Measurements from ENCODE around the gene MAPKAPK3.

The MAPKAPK3 gene

DNA sequence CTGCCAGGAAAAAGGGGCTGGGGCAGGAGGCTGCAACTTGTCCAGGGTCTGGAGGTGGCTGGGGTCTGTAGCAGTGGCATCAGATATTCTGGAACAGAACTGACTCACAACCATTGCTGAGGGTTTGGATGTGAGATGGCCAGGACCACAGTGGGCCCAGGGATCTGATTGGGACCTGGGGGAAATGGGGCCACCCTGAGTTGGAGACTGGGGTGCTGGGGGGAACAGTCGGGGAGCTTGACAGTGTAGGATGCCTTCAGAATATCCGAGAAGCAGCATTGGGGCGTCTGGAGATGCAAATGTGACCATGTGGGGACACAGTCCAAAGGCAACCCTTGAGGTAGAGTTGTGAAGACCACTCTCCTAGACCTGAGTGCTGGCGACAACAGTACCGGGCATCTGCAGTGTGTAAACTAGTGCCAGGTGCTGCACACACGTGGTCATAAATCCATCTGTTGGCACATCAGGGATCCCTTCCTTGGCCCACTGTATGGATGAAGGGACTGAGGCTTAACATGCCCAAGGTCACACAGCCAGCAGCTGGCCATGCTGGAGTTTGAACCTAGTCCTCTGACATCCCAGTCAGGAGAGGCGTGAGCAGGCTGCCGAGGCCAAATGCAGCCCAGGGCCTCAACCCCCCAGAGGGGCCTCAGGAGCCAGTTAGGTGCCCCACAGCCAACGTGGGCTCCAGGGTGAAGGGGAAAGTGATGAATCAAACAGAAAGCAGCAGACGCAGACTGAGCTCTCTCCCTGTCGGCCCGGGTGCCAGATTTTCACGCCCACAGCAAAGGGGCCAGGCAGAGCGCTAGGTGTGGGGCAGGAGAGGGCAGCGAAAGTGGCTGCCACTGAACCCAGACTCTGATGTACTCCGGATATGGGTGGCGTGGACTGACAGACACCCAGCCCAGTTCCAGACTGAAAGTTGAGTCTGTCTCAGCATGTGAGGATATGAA lies 28.9 kb upstream of the MAPKAPK3 start:
- DNase-seq: no peak

DNA sequence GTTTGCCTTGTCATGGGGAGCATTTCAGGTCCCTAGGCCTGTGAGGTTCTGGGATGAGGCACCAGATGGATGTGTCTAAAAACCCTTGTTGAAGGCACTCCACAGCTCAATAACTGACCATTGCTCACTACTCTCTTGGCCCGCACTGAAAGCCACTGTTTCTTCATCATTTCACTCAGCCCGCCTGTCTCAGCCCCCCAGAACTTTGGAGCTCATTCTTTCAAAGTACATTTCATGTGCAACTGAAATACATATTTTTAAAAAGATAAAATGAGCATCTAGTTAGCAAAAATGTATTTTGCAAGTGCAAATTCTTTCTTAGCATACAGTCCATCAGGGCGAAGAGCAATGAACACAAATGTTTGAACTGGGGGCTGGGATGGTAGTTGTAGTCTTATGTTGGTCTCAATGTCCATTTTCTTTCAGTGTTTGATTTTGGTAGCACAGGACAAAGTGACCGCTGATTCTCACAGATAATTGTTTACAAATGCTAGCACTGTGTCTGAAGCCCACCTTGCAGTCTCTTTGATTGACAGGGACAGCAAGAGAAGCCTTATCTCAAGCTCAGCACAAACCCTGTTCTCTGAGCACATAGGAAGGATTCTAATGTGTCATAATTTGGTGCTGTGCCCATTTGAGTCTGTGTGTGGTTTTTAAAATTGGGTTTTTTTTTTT lies 28.1 kb upstream of the MAPKAPK3 start:
- peak; percentile 24 for DNase-seq

DNA sequence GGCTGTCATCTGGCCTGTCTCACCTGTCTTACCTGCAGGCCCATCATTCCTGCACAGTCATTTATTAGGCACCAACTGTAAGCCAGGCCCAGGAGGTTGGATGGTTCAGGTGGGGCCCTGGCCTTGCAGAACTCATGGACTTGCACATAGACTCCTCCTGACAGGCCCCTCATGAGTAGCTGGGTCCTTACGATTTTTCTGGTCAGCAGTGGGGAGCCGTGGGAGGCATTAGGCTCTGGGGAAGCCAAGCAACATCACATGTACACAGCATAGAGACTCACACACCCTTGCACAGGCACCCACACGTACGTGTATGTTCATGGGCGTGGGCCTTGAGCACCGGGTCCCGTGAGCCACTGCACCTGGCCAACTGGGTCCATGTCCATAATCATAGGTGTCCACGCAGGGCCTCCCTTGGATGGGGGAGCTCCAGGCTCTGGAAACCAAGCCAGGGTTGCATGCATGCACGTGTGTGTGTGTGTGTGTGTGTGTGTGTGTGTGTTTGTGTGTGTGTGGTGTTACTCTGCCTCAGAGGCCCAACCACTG lies 25.7 kb upstream of the MAPKAPK3 start:
- no peak for DNase-seq

- no peak for DNase-seq
Measured at GRCh38 chr3:50592568-50592967, 24.4 kb upstream of the MAPKAPK3 start.

DNA sequence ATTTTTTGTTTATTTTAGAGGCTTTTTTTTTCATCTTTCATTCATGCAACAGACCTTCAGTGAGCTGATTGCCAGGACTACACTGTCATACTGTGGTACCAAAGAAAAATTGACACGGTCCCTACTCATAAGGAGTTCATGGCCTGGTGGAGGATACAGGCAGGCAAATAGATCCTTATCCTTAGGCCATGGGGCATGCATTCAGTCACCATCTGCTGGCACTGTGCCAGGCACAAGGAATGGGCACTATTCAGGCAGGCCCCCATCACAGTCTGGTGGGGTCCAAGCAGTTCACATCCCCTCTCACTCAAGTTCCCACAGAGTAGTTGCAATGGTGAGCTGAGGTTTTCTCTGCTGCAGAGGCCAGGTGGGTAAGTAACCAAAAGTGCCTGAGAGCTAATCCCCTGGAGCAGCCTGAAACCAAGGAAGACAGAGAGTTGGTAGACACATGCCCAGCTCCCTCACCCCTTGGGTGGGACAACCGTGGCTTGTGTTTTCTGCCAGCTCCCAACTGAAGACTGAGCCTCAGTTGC lies 22.6 kb upstream of the MAPKAPK3 start:
- DNase-seq: no peak

- DNase-seq: no peak
Measured at GRCh38 chr3:50599115-50599715, 17.7 kb upstream of the MAPKAPK3 start.

- DNase-seq: no peak
Measured at GRCh38 chr3:50599716-50600118, 17.2 kb upstream of the MAPKAPK3 start.

DNA sequence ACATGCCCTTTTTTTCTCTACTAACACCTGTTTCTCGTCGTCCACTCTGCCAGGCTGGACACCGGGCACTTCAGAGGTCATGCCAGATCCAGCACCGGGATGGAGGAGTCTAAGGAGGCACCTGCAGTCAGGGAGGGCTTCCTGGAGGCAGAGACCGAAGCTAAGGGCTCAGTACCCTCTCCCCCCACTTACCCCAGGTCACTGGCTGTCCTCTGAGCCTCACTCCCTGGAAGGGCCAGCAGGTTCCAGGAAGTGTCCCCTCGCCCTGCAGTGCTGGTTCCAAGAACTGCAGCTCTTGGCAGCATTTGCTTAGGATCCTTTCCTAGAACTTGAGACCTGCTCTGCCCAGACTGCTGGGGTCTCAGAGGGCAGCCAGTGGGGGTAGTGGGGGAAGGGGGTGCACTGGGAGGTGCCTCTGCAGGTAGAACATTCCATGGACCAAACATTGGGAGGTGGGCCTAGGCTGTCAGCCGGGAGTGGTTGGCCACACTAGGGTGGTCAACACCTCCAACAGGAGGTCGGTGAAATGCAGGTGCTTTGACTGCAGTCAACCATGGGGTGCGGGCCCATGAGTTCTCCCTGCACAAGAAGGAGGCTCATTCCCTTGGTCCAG lies 16.7 kb upstream of the MAPKAPK3 start:
- no peak for DNase-seq

GRCh38 chr3:50600841-50601591 lies 15.9 kb upstream of the MAPKAPK3 start:
- DNase-seq: peak; percentile 96

DNA sequence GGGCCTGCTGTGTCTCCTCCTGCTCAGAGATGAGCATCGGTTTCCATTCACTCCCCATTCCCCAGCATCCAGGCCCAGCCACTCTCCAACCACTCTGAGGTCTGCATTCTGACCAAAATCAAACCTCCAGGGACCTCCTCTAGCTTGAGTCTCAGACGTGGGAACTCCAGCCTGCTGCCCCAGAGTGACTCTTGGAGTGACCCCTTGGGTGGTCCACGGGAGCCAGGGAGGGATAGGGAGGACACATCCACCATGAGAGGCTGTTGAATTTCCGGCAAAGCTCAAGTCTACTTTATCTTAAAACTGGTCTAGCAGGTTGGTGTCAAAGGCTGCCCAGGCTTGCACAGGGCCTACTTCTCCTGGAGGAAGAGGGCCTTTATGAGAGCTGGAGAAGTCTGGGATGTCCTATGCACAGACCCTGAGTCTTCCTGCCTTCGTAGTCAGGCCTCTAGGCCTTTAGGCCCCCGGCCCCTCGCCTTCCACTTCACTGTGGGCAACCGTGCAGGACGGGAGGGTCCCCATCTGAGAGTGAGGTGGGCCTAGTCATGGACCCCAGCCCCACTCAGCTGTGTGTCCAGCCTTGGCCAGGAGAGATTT lies 14.3 kb upstream of the MAPKAPK3 start:
- no peak for DNase-seq

GRCh38 chr3:50603261-50604109 lies 13.5 kb upstream of the MAPKAPK3 start:
- DNase-seq: no peak

- no peak for DNase-seq
Measured at GRCh38 chr3:50604110-50604621, 12.8 kb upstream of the MAPKAPK3 start.

GRCh38 chr3:50604628-50605588 lies 12.0 kb upstream of the MAPKAPK3 start:
- DNase-seq: no peak

GRCh38 chr3:50605901-50606326 lies 11.0 kb upstream of the MAPKAPK3 start:
- no peak for DNase-seq

DNA sequence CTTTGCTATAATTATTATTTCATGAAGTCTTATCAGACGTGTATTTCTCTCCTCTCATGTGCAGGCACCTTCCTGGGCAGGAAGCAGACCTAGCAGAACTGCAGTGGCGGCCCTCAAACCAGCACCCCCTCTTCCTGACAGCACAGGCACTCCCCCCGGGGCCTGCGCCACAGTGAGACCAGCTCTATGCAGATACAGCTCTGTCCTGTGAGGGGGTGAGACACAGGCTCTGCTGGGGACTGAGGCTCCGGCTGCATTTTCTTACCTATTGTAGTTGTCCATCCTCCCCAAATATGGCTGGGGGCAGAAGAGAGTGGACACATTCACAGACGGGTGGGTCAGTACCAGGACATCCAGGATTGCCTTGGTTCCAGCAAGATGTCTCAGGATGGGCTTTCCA lies 10.4 kb upstream of the MAPKAPK3 start:
- no peak for DNase-seq

DNA sequence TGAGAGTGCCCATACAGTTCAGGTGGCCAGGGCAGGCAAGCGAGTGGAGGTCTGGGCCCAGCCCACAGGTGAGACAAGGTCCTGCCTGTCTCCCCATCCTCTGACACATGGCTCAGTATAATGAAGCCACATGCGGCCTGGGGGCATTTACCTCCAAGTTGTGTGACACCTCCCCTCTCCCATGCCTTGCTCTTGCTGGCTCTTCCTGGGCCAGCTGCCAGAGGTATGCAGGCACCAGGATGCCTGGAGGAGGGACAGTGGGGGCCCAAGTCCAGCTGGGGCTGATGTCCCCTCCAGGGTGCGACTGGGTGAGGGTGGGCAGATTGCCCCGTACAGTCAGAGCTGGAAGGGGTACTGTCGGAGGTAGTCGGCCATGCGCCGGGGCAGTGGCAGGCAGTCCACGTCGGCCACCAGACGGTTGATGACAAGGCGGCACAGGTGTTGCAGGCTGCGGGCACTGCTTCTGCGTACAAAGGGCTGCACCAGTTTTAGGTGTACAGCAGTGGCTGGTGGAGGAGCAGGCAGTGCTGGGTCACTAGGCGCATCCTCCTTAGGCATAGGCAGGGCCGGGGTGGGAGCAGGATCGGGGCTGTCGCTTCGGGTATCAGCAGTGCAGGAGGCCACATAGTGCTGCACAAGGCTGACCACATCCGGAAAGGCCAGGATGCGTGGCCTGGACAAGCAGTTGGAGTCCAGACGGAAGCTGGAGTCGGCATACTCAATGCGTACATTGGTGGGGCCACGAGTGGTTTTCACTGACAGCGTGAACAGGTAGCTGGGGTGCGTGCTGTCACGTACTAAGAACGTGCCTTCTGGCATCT lies 9.5 kb upstream of the MAPKAPK3 start:
- DNase-seq: no peak

- no peak for DNase-seq
Measured at GRCh38 chr3:50608278-50608677, 8.7 kb upstream of the MAPKAPK3 start.

Measured in fibroblast of skin of abdomen (primary cell).